ENCODE results near the gene LMLN.
"Not testable (repeated sequence)": the region's sequence is repeated elsewhere in the genome, so short reads cannot be mapped to it uniquely, and the experiment has no call there.

LMLN gene, protein sequence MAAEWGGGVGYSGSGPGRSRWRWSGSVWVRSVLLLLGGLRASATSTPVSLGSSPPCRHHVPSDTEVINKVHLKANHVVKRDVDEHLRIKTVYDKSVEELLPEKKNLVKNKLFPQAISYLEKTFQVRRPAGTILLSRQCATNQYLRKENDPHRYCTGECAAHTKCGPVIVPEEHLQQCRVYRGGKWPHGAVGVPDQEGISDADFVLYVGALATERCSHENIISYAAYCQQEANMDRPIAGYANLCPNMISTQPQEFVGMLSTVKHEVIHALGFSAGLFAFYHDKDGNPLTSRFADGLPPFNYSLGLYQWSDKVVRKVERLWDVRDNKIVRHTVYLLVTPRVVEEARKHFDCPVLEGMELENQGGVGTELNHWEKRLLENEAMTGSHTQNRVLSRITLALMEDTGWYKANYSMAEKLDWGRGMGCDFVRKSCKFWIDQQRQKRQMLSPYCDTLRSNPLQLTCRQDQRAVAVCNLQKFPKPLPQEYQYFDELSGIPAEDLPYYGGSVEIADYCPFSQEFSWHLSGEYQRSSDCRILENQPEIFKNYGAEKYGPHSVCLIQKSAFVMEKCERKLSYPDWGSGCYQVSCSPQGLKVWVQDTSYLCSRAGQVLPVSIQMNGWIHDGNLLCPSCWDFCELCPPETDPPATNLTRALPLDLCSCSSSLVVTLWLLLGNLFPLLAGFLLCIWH

DNA sequence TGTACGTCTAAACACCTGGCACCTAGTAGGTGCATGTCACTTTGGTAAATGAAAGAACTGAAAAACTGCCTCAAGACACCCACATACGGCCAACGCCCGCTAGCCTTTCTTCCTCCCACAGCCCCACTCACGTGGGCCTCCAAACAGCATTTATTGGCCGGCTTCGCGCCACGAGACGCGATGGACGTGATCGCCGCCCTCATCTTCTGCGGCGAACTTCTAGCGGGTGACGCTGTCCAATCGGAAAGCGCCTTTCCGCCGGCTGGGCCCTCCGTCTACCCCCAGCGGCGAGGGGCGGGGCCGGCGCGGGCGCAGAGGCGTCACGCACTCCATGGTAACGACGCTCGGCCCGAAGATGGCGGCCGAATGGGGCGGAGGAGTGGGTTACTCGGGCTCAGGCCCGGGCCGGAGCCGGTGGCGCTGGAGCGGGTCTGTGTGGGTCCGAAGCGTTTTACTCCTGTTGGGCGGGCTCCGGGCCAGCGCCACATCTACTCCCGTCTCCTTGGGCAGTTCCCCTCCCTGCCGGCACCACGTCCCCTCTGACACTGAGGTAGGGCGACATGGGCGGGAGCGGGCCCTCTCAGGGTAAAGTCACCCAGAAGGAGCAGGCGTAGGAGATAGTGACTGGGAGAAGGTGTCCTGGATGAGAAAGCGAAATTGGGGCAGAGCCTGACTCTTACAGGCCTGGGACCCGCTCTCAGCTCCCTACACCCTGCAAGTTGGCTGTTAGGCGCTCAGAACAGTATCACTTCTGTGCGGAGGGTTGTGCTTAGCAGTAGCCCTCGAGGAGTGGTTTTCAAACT is at the start of gene LMLN:
LMLN (plus strand) TSS at position 327 of the 803 bp plus-strand sequence; CDS start at position 356, 29 bp downstream.
- peak; percentile 63 for DNase-seq

DNA sequence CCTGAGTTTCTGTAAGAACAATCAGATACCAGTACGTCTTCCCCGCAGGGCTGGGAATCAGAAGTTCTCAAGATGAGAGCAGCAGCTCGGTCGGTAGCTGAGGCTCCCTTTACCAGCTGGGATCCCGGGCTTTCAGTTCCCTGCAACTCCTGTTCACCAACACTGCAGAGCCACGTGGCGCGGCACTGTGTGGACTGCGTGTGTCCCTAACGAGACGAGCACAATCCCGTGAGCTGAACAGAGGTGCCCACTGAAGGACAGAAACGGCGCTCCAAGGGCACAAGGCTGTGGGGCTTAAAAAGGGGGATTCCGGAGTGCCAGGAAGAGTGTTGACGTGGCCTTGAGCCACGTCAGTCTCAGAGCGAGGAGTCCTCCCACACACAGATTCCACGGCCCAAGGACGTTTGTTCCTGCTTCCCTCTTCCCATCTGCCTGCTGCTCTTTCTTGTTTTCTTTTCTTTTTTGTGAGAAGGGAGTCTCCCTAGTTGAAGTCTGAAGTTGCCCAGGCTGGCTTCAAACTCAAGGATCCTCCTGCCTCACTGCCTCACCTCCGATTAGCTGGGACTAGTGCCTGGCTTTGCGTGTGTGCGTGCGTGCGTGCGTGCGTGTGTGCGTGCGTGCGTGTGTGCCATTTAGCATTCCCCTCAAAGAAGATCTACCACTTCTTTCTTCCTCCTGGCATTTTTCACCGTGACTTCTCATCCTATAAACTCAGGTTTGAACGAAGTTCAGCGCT is 47.1 kb upstream of the LMLN start:
- no peak for DNase-seq

DNA sequence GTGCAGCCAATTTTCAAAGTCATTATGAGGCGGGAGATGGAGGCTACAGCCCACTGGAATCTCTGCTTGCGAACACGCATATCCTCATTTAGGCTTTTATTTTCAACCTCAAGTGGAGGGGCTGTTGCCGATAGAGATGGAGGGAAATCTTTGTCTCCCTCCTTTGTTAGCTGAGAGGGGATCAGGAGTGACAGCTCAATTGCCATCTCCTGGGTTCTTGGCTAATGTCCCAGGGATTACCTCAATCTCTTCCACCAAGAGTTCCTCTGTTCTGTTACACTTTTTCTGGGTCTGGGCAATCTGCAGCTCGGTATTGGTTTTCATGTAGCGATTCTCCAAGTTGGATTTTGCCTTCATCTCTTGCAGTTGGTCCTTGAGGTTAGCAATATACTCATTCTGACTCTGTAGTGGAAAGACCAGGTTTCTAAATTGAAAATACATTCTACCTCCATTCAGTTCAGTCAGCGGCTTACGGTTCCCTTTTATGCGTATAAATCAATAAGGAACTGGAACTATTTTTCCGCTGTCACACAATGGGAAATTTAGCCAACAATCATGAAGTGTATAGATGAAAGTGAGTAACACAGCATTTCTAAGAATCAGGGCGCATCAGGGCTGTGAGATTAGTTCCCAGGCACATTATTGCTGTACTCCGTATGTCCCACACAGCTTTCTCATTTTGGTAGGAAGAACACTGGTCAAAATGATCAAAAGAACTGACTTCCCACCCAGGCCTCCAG is 46.2 kb upstream of the LMLN start:
- no peak for DNase-seq

DNA sequence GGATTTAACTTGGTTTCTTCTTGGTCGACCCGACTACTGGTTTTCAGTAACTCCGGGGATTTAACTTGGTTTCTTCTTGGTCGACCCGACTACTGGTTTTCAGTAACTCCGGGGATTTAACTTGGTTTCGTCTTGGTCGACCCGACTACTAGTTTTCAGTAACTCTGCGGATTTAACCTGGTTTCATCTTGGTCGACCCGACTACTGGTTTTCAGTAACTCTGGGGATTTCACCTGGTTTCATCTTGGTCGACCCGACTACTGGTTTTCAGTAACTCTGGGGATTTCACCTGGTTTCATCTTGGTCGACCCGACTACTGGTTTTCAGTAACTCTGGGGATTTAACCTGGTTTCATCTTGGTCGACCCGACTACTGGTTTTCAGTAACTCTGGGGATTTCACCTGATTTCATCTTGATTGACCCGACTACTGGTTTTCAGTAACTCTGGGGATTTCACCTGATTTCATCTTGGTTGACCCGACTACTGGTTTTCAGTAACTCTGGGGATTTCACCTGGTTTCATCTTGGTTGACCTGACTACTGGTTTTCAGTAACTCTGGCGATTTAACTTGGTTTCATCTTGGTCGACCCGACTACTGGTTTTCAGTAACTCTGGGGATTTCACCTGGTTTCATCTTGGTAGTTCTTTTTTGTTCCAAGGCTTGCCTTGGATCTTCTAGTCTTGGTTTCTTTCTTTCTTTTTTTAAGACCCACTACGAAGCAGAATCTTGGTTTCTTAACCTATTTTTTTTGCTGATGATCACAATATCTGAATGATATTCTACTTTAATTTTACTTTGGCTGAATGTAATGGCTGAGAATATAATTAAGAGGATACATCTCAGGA is 38.4 kb upstream of the LMLN start:
- not testable (repeated sequence) for DNase-seq

DNA sequence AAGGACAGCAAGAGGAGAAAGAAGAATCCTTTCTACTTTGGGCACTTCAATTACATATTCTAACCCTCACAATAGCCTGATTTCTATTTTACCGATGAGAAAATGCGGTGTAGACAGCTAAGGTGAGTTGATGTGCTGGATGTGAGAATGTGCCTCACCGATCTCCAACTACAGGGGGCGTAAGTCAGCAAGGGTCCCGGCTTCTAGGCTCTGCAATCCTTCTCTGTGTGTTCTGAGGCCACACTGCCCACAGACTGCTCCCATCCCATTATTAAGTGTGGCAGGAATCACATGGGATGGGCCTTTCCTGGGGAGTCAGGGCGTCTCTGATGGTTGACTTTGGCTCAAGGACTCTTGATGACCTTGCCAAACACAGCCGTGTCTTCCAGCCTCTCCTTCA is 33.6 kb upstream of the LMLN start:
- no peak for DNase-seq

DNA sequence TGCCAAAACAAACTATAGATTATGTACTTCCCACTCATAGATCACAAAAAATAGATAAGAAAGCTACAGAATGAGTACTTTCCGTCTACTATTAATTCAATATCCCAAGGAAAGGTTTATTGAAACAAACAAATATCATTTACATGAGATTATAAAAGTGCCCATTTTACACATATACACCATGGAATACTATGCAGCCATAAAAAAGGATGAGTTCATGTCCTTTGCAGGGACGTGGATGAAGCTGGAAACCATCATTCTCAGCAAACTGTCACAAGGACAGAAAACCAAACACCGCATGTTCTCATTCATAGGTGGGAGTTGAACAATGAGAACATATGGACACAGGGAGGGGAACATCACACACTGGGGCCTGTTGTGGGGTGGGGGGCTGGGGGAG is 32.4 kb upstream of the LMLN start:
- DNase-seq: not testable (repeated sequence)

DNA sequence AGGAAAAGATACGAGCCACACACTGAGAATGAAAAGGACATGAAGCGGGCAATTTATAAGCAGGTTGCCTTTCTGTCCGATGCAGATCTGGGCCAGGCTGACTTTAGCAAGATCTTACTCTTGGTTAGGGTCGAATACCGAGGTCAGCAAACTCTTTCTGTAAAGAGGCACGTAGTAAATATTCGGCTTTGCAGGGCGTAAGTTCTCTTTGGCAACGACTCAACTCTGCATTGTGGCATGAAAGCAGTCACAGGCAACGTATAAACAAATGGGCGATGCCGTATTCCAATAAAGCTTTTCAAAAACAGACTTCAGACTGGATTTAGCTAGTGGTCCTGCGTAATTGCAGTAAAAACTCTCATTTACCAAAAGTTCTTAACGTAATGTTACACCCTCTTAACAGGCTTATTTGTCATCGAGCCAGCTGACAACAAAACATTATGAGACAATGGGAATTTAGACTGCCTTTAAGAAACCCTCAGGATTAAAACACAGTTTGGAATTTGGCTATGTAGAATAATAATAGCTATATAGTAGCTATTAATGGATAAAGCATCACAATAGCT is 23.1 kb upstream of the LMLN start:
- DNase-seq: no peak

DNA sequence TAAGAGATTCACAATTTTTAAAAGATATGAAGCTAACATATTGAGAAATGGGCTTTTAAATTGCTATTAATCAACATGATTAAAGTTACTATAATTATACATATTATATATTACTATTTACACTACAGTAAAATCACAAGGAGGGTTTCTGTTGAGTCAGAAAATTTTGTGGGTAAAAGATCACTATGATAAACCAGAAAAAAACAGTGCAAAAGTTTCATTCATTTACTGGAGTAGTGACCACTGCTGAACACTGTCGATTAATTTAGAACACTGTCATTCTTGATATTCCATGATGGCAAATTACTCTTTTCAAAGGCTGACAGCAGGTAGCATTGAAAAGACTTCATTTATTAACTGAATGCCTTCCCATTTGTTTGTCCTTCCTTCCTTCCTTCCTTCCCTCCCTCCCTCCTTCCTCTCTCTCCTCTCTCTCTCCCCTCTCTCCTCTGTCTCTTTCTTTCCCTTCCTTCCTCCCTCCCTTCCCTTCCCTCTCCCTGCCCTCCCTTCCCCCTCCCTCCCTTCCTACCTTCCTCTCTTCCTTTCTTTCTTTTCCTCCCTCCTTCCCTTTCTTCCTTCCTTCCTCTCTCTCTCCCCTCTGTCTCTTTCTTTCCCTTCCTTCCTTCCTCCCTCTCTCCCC is 19.2 kb upstream of the LMLN start:
- DNase-seq: no peak

DNA sequence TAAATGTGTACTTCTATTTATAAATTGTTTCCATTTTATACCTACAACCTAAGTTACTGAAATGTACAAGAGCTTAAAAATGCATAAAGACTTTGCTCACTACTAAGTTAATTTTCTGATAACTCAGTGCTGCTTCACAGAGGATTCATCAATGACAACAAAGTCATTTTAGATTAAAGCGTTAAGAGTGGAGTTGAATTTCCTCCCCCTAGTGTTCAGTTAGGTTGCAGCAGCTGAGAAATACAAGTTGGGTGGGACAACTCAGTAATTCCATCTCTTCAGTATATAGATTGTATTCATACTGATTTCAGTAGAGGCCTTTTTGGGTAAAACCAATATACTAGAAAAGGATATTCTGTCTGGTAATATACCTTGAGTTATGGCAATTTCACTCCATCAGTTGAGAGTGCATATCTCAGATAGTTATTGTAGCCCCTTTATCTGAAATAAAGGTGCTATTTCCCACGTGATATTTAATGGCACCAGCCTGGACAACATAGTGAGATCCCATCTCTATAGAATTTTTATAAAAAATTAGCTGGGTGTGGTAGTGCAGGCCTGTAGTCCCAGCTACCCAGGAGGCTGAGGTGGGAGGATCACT is 17.0 kb upstream of the LMLN start:
- peak; percentile 63 for DNase-seq

DNA sequence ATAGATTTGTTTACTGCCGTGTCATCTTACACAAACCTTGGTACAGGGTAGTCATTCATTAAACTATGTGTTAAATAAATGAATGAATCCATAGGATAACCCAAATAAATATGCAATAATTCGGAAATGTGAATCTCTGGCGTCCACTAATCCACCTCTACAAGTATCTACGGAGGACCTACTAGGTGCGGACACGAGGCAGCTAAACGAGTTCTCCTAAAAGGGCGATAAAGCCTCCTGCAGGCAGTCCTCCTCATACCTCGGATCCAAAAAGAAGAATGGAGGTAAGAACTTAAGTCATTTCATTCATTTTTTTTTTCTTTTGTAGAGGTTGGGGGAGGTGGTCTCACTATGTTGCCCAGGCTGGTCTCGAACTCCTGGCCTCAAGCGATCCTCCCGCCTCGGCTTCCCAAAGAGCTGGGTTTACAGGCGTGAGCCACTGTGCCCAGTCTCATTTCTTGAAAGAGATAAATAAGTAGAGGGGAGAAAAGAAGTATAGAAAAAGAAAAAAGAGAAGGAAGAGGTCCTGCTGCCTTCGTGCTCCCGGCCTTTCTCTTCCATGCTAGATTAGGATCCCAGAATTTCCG is 10.7 kb upstream of the LMLN start:
- no peak for DNase-seq

DNA sequence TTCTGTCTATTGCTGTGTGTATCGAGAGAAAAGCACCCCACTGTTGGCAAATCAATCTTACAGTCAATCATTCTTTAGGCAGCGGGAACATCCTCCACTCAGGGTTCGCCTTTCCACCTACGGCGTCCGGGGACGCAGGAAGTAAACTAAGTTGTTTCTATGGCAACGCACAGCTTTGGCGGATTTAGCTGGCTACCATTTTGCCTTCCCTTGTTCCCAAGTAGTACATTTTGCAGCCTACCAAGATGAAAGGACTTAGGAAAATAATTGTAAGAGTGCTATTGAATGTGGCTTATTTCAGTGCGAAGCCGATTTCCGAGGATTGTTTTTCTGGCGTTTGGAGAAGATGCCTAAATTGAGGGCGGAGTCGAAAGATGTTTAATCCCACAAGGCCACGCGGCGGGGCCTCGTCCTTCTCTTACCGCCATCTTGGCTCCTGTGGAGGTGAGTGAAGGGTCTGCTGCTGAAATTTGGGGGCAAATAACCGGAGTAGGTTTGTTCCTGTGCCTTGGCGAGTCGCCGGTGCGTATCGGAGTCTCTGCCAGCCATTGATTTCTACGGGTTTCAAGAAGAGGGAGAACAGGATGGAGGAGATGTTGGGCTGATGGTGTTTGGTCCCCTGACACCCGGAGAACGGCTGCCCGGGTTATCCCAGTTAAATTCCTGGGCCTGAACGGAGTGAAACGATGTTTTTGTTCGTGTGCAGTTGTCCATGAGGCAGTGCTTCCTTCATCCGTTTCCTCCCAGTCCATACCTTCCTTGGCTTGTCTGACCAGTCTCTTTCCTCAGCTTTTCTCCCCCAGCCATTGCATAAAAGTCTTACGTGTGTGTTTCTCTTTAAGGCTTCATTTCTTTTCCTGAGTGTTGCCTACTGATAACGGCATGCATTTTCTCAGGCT is 10.0 kb upstream of the LMLN start, which contains the start of gene RPL35A:
RPL35A (plus strand) TSS at position 413 of the 899 bp plus-strand sequence. CDS start 778 bp downstream, outside the sequence.
- DNase-seq: peak; percentile 95

DNA sequence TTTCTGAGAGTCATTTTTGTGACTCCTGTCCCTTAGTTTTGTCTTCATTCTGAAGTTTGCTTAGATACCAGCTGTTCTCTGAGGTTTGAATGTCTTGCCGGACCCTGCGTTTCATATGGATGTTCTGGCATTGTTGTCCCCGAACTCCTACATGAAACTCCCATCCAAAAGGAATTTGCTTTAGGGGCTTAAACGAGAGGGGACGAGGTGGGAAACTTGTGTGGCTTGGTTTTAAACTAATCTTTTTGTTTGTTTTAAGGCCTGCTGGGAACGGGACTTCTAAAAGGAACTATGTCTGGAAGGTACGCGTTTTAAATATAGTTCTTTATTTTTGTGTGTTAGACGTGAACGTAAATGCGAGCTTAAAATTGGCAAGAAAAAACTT is 9.3 kb upstream of the LMLN start:
- DNase-seq: no peak

DNA sequence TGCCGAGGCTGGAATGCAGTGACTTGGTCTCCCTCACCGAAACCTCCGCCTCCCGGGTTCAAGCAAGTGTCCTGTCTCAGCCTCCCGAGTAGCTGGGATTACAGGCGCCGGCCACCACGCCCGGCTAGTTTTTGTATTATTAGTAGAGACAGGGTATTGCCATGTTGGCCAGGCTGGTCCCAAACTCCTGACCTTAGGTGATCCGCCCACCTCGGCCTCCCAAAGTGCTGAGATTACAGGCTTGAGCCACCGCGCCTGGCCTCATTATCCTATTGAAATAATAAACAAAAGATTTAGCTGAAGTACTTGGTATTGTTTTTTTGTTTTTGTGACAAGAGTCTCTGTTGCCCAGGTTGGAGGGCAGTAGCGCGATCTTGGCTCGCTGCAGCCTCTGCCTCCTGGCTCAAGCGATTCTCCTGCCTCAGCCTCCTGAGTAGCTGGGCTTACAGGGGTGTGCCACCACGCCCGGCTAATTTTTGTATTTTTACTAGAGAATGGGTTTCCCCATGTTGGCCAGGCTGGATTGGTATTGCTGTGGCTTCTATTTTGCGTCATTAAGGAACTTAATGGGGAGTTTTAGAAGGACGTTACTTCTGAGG is 8.5 kb upstream of the LMLN start:
- DNase-seq: no peak

DNA sequence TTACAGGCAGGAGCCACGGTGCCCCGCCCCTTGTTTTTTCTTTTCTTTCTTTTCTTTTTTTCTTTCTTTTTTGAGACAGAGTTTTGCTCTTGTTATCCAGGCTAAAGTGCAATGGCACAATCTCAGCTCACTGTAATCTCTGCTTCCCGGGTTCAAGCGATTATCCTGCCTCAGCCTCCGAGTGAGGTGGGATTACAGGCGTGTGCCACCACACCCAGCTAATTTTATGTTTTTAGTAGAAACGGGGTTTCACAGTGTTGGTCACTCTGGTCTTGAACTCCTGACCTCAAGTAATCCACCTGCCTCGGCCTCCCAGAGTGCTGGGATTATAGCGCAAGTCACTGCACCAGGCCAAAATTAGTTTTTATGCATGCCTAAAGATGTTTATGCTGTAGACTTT is 7.6 kb upstream of the LMLN start:
- no peak for DNase-seq

DNA sequence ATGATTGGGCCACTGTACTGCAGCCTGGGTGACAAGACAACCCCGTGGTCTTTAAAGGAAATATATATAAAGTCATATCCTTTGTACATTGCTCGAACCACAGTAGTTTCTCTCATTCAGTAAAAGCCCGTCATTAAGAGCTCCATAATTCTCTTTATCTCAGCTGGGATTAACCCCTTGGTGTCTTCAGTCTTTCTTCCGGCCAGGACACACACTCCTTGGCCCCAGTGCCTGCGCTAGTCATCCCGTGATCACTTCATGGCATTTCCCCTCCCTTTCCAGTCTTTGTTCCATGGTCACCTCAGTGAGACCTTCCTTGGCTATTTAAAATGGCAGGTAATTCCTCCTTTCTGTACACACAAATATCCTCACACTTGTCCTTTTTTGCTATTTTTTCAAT is 6.7 kb upstream of the LMLN start:
- DNase-seq: no peak

DNA sequence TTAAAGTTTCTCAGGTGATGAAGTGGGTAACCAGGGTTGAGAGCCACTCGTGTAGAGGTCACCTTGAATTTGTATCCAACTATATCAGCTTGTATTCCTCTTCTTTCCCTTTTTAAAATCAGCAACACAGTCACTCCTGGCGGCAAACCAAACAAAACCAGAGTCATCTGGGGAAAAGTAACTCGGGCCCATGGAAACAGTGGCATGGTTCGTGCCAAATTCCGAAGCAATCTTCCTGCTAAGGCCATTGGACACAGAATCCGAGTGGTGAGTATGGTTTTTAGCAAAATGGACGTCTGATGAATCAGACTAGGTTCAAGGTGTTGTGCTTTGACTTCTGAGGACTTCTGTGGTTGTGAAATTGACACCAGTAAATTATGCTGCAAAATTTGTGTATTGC is 6.1 kb upstream of the LMLN start:
- no peak for DNase-seq

DNA sequence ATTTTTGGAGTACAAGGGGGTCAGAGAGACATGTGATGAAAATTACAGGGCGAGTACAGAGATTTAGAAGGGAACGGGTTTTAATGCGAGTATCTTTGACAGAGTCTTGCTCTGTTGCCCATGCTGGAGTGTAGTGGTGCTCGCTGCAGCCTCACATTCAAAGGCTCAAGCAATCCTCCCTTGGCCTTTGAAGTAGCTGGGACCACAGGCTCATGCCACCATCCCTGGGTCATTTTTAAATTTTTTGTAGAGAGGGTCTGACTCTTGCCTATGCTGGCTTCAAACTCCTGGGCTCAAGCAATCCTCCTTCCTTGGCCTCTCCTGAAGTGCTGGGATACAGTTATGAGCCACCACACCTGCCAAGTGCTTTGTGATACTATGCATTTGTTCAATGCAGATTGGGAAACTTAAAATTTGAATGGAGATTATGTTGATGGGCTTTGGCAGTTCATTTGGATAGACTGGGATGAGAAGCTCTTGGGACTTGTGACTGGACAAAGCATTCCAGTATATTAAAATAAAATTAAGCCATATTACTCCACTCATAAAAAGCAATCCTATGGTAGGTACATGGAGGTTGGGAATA is 4.0 kb upstream of the LMLN start:
- DNase-seq: no peak

DNA sequence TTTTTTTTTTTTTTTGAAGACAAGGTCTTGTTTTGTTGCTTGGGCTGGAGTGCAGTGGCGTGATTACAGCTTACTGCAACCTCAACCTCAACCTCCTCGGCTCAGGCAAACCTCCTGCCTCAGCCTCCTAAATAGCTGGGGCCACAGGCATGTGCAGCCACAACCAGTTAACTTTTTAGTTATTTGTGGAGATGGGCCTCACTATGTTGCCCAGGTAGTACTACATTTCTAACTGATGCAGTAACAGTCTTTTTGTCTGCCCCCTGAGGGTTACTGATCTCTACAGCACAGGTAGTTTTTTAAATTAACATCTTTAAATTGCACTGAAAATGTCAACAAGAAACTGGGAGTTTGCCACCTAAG is 3.4 kb upstream of the LMLN start:
- DNase-seq: no peak

Measured in NCI-H1694 treated with DMSO at 0.1 percent for 48 hours (cell line).